ENCODE results near the gene ZP1. TPM values are rescaled to one million over a fixed set of nuclear protein-coding genes. Genes with fewer than 3 reads are reported as not detected.

Gene ZP1
- total and polyA plus RNA-seq, 2 of the 13 experiments (the other 11 are each of a cell fraction or from before 2014, with no cell fraction given), result 0.16 TPM; not detected in 1

DNA sequence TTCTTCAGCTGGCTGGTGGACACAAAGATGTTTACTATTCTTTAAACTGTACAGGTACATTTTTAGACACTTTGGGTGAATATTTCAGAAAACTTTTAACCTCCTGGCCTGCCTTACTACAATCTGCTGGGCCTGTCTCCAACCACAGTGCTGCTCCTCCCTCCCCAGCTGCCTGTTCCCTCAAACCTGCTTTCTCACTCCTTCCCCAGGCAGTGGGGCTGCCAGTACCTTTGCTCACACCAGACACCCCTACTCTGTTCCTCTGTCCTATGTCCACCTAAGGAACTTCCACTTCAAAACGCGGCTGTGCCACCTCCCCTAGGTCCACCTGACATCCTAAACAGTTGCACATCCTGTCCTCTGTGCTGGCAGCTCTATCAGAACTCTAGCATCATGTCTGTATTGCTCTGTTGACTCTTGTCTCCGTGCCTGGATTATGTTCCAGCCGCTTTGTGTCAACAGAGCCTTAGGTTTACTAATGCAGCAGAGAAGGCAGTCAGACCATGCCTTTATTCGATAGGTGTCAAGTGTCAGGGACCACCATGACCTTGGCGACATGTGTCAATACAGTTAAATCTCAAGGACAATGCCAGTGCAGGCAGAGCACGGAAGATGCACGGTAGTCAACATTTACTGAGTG lies 13.4 kb downstream of the ZP1 start (continued):
- peak; percentile 50 for TF ChIP-seq ZBTB21 (CRISPR knock-in tag; IDR thresholded peaks at IDR 0.05)
- TF ChIP-seq ZMYM2 (CRISPR knock-in tag; IDR thresholded peaks at IDR 0.05), result peak; percentile 61; the same call in 1 of the 2 replicates
- peak; percentile 97 for TF ChIP-seq ZSCAN21 (CRISPR knock-in tag; IDR thresholded peaks at IDR 0.05; ENCODE audit: borderline replicate concordance)
- peak; percentile 95 for TF ChIP-seq REPIN1 (CRISPR knock-in tag; IDR thresholded peaks at IDR 0.05; ENCODE audit: borderline replicate concordance, low read depth)
- TF ChIP-seq ZNF24 (IDR thresholded peaks at IDR 0.05), result 0 out of 2 replicates have a peak, but pooled peaks have one; percentile 33
- TF ChIP-seq ZNF678 (CRISPR knock-in tag; IDR thresholded peaks at IDR 0.05), result no peak
- TF ChIP-seq ZNF558 (CRISPR knock-in tag; IDR thresholded peaks at IDR 0.05; ENCODE audit: borderline replicate concordance), result no peak
- TF ChIP-seq FOXK2 (IDR thresholded peaks at IDR 0.05), result peak; percentile 64; the same call in 1 of the 2 replicates
- peak; percentile 94 for TF ChIP-seq ZNF614 (CRISPR knock-in tag; IDR thresholded peaks at IDR 0.05; ENCODE audit: borderline replicate concordance)
- TF ChIP-seq ZFAT (CRISPR knock-in tag; conservative IDR thresholded peaks at IDR 0.05), result no peak
- TF ChIP-seq ZNF672 (CRISPR knock-in tag; IDR thresholded peaks at IDR 0.05), result no peak
- TF ChIP-seq ZFP1 (CRISPR knock-in tag; IDR thresholded peaks at IDR 0.05), result peak; percentile 90
- TF ChIP-seq ZNF790 (CRISPR knock-in tag; IDR thresholded peaks at IDR 0.05; ENCODE audit: borderline replicate concordance), result no peak
- TF ChIP-seq ZNF337 (CRISPR knock-in tag; IDR thresholded peaks at IDR 0.05; ENCODE audit: borderline replicate concordance, low read depth), result no peak
- TF ChIP-seq SOX5 (CRISPR knock-in tag; IDR thresholded peaks at IDR 0.05; ENCODE audit: borderline replicate concordance), result peak; percentile 100
- TF ChIP-seq, protein P1, sequence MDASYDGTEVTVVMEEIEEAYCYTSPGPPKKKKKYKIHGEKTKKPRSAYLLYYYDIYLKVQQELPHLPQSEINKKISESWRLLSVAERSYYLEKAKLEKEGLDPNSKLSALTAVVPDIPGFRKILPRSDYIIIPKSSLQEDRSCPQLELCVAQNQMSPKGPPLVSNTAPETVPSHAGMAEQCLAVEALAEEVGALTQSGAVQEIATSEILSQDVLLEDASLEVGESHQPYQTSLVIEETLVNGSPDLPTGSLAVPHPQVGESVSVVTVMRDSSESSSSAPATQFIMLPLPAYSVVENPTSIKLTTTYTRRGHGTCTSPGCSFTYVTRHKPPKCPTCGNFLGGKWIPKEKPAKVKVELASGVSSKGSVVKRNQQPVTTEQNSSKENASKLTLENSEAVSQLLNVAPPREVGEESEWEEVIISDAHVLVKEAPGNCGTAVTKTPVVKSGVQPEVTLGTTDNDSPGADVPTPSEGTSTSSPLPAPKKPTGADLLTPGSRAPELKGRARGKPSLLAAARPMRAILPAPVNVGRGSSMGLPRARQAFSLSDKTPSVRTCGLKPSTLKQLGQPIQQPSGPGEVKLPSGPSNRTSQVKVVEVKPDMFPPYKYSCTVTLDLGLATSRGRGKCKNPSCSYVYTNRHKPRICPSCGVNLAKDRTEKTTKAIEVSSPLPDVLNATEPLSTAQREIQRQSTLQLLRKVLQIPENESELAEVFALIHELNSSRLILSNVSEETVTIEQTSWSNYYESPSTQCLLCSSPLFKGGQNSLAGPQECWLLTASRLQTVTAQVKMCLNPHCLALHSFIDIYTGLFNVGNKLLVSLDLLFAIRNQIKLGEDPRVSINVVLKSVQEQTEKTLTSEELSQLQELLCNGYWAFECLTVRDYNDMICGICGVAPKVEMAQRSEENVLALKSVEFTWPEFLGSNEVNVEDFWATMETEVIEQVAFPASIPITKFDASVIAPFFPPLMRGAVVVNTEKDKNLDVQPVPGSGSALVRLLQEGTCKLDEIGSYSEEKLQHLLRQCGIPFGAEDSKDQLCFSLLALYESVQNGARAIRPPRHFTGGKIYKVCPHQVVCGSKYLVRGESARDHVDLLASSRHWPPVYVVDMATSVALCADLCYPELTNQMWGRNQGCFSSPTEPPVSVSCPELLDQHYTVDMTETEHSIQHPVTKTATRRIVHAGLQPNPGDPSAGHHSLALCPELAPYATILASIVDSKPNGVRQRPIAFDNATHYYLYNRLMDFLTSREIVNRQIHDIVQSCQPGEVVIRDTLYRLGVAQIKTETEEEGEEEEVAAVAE (CRISPR knock-in tag; IDR thresholded peaks at IDR 0.05; ENCODE audit: borderline replicate concordance), result peak; percentile 84; the same call in 1 of the 2 replicates
- no peak for TF ChIP-seq NFATC3 (CRISPR knock-in tag; IDR thresholded peaks at IDR 0.05)
- no peak for TF ChIP-seq REXO4 (CRISPR knock-in tag; IDR thresholded peaks at IDR 0.05; ENCODE audit: borderline replicate concordance)
- no peak; the same call in 1 of the 2 replicates for TF ChIP-seq NR1H2 (CRISPR knock-in tag; IDR thresholded peaks at IDR 0.05; ENCODE audit: borderline replicate concordance, low read depth)
- no peak for TF ChIP-seq ZNF432 (CRISPR knock-in tag; IDR thresholded peaks at IDR 0.05; ENCODE audit: borderline replicate concordance)
- peak; percentile 80; the same call in 1 of the 2 replicates for TF ChIP-seq ZC3H13 (CRISPR knock-in tag; IDR thresholded peaks at IDR 0.05)
- TF ChIP-seq, protein P2, sequence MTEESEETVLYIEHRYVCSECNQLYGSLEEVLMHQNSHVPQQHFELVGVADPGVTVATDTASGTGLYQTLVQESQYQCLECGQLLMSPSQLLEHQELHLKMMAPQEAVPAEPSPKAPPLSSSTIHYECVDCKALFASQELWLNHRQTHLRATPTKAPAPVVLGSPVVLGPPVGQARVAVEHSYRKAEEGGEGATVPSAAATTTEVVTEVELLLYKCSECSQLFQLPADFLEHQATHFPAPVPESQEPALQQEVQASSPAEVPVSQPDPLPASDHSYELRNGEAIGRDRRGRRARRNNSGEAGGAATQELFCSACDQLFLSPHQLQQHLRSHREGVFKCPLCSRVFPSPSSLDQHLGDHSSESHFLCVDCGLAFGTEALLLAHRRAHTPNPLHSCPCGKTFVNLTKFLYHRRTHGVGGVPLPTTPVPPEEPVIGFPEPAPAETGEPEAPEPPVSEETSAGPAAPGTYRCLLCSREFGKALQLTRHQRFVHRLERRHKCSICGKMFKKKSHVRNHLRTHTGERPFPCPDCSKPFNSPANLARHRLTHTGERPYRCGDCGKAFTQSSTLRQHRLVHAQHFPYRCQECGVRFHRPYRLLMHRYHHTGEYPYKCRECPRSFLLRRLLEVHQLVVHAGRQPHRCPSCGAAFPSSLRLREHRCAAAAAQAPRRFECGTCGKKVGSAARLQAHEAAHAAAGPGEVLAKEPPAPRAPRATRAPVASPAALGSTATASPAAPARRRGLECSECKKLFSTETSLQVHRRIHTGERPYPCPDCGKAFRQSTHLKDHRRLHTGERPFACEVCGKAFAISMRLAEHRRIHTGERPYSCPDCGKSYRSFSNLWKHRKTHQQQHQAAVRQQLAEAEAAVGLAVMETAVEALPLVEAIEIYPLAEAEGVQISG (CRISPR knock-in tag; IDR thresholded peaks at IDR 0.05), result peak; percentile 88
- TF ChIP-seq NRL (CRISPR knock-in tag; IDR thresholded peaks at IDR 0.05; ENCODE audit: borderline replicate concordance), result 0 out of 2 replicates have a peak, but pooled peaks have one; percentile 58
